ENCODE measurements around the gene RMND1.
"Not testable (repeated sequence)": the region's sequence is repeated elsewhere in the genome, so short reads cannot be mapped to it uniquely, and the experiment has no call there.

Gene RMND1

DNA sequence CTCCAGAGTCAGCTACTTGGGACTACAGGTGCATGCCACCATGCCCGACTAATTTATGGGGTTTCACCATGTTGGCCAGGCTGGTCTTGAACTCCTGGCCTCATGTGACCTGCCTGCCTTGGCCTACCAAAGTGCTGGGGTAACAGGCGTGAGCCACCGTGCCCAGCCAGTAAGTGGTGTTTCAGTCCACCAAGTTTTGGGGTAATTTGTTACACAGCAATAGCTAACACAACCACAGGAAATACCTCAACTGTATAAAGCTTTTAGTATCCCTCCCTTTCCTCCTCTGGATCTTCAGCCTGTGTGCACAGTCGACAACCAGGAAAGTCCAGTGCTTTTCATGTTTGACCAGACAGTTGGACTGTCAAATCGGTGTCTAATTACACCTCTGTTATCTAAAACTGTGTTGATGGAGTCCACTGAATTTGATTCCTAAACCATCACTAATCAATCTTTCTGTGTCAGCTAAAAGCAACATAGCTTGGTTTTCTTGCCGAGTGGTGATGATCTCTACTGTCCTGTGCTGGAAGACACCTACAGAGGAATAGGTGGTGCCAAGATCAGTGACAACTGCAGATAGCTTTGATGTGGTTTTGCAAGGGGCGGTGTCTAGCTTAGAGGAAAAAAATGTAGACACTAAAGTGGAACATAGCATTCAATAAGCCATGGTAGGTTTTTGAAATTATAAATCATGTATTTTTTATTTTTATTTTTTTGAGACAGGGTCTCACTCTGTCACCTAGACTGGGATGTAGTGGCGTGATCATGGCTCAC is 38.4 kb downstream of the RMND1 start:
- peak; percentile 56 for DNase-seq

DNA sequence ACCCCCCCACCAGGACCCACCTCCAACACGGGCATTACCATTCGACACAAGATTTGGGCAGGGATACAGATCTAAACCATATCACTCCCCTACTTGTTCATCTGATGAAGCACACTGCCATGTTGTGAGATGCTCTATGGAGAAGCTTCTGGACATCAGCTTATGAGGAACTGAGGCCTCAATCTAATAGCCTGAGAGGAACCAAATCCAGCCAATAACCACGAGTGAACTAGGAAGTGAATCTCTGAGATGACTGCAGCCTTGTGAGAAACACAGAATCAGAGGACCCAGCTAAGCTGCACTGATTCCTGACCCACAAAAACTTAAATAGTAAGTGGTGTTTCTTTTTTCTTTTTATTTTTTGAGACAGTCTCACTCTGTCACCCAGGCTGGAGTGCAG is 39.0 kb downstream of the RMND1 start:
- no peak for DNase-seq

DNA sequence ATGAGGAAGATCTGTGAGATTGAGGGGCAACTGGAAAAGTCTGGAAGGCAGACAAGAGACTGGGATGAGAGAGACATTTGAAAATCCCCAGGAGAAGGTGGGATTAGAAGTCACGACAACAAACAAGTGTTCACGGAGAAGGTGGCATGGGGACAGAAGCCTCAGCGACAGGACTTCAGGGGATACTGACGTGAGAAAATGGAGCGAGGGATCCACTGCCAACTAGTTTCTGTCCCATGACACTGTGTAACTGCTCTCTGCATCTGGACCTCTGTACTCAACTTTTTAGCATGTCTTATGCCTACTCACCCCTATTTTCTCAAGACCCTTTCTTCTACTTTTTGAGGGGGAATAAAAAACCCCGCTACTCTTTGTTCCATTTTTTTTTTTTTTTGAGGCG is 42.2 kb downstream of the RMND1 start:
- DNase-seq, result no peak

DNA sequence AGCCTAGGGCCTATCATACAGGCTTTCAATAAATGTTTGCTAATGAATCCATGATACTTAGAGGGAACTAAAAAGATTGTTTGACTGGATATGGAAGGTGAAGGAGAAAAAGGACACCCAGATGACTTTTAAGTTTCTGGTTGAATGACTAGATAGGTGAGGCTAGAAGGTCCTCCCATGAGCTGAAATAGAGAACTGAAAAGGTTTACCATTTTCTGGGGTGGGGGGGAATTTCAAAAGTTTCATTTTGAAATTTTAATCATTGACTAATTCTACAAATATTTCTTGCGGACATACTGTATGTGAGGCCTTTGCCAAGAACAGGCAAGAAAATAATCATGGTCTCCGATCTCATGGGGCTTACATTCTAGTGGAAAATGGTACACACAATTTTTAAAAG is 42.7 kb downstream of the RMND1 start:
- DNase-seq, result no peak

DNA sequence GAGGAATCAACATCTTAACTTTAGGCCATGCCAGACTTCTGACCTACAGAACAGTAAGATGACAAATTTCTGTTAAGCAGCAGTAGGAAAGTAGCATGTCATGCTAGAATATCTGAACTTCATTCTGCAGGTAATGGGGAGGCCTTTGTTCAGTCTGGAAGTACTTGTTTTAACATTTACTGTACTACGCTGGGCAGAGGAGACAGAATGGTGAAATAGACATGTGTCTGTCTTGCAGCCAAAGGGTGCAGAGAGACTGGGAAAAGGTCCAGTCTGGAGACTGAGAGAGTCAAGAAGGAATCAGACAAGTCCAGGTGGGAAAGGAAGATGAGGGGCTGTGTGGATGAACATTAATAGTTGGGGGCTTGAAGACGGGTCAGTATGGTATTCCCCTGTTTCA is 43.1 kb downstream of the RMND1 start:
- DNase-seq, result no peak

DNA sequence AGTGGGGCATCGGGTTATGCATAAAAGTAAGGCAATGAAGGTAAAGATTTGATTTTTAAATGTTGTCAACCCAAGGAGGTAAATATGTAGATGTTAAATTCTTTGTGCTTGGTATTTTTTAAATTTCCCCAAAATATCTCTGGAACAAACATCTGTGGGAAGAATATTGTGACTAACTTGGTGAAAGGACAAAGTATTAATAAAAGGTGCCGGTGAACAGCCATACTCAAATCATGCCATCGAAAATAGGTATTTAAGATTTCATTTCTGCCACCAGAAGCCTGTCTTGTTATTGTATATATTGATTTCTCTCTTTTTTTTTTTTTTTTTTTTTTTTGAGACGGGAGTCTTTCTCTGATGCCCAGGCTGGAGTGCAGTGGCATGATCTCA is 48.0 kb downstream of the RMND1 start:
- no peak for DNase-seq

DNA sequence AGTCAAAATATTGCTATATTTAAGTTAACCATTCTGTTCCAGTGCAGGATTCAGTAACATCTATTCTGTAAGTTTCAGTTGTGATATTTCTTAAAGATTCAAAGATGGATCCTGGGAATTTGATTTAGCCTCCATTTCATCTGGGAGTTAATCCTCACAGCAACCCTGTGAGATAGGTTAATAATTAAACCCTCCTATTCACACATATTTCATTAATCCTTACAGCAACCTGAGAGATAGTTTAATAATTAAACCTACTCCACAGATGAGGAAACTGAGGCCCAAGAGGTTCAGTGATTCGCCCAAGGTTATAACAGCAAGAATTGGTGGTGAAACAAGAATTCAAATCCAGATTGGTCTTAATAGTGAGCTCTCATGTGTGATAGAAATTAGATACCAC is 49.7 kb downstream of the RMND1 start:
- no peak for DNase-seq

DNA sequence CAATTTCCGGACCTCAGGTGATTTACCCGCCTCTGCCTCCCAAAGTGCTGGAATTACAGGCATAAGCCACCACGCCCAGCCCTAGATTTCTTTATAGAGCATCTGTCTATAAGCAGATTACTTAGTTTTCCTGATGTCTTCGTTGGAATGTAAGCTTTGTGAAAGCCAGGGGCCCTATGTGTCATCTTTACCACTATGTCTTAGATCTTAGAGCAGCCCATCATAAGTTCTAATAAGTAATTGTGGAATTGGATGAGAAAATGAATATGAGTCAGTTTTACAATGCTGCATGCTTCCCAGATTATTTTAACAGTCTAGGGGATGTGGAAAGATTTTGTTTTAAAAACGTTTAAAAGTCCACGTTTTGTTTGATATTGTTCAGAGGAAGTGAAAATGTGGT is 51.5 kb downstream of the RMND1 start:
- DNase-seq, result no peak

DNA sequence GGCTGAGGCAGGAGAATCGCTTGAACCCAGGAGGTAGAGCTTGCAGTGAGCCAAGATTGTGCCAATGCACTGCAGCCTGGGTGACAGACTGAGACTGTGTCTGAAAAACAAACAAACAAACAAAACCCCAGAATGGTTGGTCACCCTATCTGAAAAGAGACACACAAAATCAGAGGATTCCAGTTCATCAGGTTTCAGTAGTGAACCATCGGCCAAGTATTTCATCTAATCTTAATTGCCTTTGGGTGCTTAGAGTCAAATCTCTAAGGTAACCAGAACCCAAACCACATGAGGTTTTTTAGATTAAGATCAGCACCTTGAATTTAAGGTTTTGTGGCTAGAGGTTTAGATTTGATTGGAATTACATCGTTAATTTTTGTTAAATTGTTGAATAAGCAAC is 52.2 kb downstream of the RMND1 start:
- no peak for DNase-seq

DNA sequence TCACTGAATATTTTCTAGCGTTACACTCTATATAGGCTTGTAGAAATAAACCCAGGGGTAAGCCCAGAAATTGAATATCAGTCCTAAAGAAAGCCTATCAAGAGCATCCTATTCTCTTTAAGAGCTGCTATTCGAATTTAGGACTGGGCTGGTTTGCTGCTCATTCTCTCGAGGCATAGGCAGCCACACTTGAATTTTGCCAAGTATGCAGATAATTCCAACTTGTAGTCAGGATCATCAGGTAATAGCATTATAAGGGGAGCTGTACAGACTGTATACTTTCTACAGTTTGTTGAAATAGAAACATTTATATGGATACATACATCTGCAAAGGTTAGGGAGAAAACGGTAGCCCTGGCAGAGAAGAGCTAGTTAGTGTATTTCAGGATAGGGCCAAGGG is 58.5 kb downstream of the RMND1 start:
- no peak for DNase-seq

DNA sequence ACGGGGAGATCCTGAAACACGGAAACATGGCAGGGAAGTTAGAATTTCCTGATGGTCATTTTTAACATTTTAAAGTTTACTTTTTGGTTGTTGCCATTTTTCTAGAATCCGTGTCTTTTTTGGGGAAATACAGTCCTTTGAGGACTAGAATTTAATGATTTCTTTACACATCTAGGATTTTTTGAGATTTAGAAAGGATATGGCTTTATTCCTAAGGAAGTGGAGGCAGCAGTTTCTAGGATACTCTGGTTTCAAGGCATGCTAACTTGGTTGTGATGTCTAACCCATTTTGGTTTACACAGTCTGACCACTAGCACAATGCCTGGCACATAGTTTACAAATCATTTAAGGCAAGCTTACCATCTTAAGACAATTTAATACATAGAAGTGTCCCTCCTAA is 59.5 kb downstream of the RMND1 start:
- DNase-seq, result no peak

DNA sequence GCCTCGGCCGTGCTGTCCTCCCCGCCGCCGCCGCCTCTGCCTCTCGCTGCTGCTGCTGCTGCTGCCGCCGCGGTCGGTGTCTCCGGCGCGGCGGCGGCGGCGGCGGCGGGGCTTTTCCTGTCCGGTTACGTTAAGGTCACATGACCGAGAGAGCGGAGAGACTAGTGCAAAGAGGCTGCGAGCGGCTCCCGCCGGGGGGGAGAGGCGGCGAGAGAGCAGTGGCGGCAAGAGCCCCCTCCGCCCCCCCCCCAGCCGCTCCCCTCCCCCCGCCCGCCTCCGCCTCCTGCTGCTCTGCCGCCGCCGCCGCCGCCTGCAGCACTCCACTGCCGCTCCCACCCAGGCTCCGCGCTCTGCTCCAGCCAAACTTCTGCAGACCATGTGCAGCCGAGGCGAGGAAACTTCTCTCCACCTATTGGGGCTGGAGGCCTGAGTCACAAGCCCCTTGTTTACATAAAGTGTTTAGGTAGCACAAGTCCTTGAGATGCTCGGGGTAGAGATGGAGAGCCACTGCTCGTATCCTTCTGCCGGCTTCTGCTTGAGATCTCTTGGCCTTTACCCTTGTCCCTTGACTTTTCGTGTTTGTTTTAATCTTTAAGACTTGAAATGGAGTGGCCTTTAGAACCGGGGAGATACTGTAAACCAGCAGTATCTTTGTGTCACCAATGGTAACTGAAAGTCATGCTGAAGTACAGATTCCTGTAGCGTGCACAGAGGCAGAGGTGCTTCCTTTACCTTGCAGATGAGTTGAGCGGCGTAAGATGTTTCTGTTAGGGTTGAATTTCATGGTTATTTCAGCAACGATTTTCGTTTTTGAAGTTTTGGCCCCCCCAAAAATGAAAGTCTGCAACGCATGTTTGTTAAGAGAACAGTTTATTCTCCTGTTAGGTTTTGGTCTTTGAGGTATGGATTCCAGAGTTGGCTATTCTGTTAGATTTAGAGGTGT is 60.2 kb downstream of the RMND1 start, which contains the start of gene ZBTB2:
TSS of gene ZBTB2 (minus strand) at position 89 of the 943 bp plus-strand sequence. CDS start 17,922 bp downstream, outside the sequence.
- peak; percentile 68 for DNase-seq

DNA sequence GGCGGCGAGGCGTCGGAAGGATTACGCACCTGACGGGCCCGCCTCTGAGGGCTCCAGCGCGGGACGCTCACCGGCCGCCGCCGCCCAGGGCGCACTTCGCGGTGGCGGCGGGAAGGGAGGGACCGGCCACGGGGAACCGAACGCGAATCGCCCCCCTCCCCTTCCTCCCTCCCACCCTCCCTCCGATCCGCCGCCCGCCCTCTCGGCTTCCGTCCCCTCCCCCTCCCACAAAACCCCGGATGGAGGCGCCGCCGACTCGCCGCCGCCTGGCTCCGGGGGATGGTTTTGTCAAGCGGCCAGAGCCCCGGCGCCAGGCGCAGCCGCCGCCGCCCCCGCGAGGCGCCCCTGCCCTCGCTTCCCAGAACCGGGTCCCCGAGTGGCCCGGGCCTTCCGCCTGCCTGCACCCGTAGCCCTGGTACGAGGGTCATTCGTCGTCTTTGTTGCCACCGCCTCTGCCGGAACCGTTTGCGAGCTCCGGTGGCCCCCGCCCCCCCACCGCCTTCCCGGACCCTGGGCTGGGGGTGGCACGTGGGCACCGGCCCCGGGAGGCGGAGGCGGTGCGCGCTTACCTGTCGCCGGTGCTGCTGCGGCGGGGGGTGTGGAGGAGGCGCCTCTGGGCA is 61.0 kb downstream of the RMND1 start:
- peak; percentile 81 for DNase-seq

DNA sequence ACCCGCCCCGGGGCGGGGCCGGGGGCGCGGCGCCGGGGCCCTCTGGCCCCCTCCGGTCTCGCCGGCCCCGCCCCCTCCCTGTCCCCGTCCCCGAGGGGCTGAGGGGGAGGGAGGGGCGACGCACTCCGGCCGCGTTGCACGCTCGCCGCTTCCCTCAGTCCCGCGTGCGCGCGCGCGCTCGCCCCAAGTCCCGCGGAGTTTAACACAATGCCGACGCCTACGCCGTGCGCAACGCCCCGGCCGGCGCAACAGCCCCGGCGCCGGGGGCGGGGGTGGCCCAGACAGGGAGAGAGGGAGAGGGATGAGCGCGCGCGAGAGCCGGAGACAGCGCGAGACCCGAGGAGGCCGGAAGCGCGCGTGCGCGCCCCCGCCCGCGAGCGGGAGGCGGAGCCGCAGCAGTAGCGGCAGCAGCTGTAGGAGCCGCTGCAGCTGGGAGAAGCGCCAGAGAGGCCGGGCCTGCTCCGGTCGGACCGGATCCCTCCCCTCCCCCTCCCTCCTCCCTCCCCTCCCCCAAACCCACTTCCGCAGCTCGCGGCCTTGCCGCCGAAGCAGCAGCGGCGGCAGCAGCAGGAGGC is 61.6 kb downstream of the RMND1 start:
- peak; percentile 98 for DNase-seq

DNA sequence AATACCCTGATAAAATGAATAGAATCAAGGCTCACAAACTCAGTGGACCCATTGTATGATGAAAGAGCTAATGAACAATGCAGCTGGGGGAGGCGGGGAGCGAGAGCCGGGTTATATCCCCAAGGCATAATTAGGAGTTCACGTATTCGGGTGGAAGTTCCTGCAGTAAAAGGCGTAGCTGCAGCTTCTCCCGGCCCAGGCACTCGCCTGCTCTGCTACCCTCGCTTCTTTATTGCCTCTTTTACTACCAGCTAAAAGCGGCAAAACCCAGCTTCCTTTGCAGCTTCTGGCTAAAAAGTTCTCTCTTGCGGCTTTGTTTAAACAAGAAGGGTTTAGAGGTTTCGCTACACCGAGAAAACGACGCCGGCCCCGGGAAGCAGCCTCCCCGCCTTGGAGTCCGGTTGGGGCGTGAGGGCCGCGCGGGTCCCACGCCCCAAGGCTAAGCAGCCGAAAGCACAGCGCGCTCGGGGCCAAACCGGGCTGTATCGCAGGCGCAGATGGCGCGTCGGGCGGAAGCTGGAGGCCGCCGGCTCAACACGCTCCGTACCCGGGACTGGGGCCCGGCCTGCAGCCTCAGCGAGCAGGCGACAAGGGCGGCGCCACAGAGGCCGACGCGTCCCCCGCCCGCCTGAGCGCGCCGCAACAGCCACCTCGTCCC is 62.2 kb downstream of the RMND1 start:
- peak; percentile 52 for DNase-seq

DNA sequence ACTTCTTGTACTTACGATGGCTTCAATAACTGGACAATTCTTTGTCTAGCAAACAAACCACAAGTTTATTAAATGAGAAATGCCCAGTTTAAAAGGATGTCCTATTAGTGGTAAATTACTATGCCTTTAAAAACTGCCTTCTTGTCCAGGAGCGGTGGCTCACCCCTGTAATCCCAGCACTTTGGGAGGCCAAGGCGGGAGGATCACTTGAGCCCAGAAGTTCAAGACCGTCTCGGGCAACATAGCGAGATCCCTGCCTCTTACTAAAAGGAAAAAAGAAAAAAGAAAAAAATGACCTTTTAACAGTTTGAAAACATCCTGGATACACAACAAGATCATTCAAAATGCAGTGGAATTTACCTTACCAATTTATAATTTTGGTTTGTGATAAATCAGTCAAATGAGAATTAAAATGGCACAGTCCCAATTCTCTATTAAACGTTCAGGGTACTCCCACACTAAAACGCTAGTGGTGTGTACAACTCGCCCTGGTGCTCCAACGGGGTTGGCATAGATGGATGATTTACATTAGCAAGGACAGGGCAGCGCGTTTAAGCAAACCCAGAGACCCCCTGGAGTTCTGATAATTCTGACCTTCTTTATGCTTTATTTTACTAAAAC is 62.8 kb downstream of the RMND1 start:
- peak; percentile 40 for DNase-seq

DNA sequence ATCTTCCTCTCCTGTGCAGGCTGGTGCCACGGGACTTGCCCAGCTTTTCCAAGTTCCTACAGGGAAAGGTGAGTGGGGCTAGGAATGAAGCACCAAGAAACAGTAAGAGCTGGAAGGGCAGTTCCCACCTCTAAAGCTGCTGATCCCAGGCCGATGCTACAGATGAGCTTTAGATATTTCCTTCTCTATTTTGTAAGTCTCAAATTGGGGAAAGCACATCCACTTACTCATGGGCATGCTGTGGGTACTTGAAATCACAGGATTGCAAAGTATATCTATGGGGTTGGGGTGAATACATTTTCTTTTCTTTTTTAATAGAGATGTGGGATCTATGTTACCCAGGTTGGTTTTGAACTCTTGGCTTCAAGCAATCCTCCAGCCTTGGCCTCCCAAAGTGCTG is 63.7 kb downstream of the RMND1 start:
- no peak for DNase-seq

DNA sequence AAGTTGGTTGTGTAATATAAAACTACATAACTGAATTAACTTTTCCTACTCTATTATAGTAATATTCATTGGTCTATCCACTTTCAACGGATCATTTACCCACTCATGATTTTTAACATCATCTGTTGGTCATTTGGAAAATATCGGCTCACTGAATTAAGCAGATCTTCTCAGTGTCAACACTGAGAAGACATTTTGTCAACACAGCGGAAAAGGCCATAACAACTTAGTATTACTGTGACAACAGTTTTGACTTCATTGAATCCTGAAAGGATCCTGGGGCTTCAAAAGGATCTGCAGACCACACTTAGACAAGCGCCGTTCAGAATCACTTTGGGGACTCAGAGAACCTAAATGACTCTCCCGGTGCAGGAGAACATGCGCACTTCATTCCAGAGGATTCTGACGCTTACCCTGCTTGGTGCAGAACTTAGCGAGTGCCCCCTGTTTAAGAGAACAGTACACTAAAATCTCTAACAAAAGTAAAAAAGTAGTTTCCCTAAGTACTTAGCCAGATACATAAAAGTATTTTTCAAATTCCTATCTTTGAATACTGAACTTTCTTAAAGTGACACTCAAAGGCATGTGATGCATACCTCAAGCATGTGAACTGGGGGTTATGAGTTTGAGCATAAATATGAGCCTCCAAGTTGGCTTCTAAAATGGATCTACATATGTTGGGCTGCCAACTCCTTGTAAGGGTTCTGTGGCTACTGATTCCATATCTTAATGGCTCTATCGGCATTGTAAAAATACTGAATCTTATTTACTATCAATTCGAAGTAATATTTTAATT is 64.6 kb downstream of the RMND1 start:
- DNase-seq, result no peak

DNA sequence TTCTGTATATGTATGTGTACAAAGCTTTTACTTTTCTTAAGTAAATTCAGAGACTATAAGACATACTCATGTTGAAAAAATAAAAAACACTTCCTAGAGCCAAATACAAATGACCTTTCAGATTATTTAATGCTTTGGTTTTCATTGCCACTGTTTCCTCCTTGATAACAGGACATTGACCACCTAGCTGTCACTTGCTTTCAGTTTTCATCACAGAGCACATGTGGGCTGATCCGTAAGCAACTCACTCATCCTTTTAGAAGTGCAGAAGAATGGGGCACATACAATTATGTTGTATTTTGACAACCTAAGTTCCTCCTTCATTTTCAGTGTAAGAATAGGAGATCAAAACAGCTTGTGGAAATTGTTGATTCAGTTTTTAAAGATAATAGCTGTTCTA is 66.7 kb downstream of the RMND1 start:
- no peak for DNase-seq

DNA sequence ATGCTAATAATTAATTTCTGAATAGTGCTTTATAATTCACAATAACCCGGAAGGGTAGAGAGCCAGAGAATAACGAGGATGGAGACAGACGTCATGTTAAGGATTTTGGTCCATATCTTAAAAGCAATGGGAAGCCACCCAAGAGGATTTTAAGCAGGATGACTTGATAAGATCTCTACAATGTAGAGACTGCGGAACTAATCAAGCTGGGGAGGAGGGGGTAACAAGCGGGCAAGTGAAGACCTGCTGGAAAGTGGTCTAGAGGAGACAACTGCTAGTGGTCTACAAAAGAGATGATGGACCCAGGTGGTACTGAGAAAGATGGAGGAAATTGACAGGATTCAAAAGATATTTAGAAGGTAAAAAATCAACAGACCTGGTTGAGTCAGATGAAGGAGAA is 67.8 kb downstream of the RMND1 start:
- no peak for DNase-seq

DNA sequence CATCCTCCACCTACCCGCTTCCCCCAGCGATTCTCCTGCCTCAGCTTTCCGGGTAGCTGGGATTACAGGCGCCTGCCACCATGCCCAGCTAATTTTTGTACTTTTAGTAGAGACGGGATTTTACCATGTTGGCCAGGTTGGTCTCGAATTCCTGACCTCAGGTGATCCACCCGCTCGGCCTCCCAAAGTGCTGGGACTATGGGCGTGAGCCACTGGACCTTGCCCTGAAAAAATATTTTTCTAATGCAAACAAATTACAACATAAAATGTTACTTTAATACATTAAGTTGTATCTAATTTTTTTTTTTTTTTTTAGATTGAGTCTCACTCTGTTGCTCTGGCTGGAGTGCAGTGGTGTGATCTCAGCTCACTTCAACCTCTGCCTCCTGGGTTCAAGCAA is 69.3 kb downstream of the RMND1 start:
- not testable (repeated sequence) for DNase-seq
